ENCODE results near the gene NTN1. TPM values are rescaled to one million over a fixed set of nuclear protein-coding genes. Genes with fewer than 3 reads are reported as not detected.
A peak's percentile ranks its signal among the peaks of the same experiment; 100 is the strongest.

Gene NTN1
- total RNA-seq, 2 donors from 2014 or later, result 68.8 to 79.0 TPM

DNA sequence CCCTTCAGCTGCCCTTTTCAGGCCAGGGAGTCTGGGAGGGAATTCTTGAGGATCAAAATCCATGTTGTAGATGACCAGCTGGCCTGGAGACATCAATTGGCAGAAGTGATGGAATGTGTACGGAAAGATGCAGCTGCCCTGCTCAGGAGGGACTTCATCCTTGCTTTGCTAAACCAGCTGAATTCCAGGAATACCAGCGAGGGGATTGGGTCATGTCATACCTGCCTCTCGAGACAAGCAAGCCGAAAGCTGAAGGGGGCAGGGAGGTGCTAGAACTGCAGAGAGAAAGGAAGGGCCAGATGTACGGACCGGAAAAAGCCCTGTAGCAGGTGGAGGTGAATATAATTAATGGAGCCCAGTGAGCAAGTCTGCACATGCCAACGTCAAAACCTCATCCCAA, 25.6 kb upstream of the NTN1 start:
- ATAC-seq (ENCODE audit: insufficient number of reproducible peaks, low FRiP score, low read depth) (no peak), DNase-seq (ENCODE audit: low spot score) (no peak)
- Histone ChIP-seq H3K9me3 (no peaks in the 10 kb centered on the region), H3K4me1 (ENCODE audit: control insufficient read depth in 1 of 2, low read depth in 2 of 2) (no peaks in the 10 kb centered on the region), H3K27me3 (replicated peaks; ENCODE audit: insufficient read depth) (no peaks in the 10 kb centered on the region), H3K27ac (no peak overlapping the region), H3K36me3 (no peaks in the 10 kb centered on the region), H3K4me3 (no peak overlapping the region)
- TF ChIP-seq, protein P1, sequence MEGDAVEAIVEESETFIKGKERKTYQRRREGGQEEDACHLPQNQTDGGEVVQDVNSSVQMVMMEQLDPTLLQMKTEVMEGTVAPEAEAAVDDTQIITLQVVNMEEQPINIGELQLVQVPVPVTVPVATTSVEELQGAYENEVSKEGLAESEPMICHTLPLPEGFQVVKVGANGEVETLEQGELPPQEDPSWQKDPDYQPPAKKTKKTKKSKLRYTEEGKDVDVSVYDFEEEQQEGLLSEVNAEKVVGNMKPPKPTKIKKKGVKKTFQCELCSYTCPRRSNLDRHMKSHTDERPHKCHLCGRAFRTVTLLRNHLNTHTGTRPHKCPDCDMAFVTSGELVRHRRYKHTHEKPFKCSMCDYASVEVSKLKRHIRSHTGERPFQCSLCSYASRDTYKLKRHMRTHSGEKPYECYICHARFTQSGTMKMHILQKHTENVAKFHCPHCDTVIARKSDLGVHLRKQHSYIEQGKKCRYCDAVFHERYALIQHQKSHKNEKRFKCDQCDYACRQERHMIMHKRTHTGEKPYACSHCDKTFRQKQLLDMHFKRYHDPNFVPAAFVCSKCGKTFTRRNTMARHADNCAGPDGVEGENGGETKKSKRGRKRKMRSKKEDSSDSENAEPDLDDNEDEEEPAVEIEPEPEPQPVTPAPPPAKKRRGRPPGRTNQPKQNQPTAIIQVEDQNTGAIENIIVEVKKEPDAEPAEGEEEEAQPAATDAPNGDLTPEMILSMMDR (IDR thresholded peaks at IDR 0.05), result no peak

DNA sequence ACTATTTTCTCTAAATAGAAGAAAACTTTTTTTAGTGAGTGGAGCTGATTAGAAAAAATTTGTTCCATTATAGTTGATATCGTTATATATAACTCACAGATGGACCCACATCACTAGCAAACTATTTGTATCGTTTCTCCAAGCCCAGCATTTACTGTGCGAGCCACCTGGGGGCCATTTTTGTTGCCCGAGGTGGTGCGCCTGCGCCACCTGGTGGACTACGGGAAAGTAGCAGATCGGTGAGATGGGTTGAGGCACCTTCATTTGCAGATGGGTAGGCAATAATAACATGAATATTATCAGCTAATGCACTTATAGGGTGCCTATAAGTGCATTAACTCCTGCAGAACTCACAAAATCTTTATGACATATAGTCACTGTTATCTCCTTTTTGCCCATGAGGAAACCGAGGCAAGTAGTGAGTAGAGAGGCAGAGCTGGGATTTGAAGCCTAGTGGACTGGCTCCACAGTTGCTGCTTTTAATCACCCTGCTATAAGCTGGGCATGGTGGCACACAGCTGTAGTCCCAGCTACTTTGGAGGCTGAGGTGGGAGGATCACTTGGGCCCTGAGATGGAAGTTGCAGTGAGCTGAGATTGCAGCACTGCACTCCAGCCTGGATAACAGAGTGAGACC, 23.2 kb upstream of the NTN1 start:
- no peak for ATAC-seq (ENCODE audit: insufficient number of reproducible peaks, low FRiP score, low read depth)
- no peak overlapping the region for H3K4me3 ChIP-seq
- TF ChIP-seq, protein P1 (IDR thresholded peaks at IDR 0.05), result peak; percentile 78

GRCh38 chr17:9001559-9001958, 19.8 kb upstream of the NTN1 start:
- H3K9me3 ChIP-seq, result no peaks in the 10 kb centered on the region
- ATAC-seq (ENCODE audit: insufficient number of reproducible peaks, low FRiP score, low read depth) (no peak), DNase-seq (ENCODE audit: low spot score) (no peak)
- no peaks in the 10 kb centered on the region for H3K36me3 ChIP-seq
- H3K4me1 ChIP-seq (ENCODE audit: control insufficient read depth in 1 of 2, low read depth in 2 of 2), result peaks cover 0 to 16% of the 10 kb centered on the region in 2 donors
- no peak overlapping the region for H3K27ac ChIP-seq
- no peak overlapping the region for H3K4me3 ChIP-seq
- TF ChIP-seq, protein P1 (IDR thresholded peaks at IDR 0.05), result no peak
- no peaks in the 10 kb centered on the region for H3K27me3 ChIP-seq (replicated peaks; ENCODE audit: insufficient read depth)

More for the DNA sequence above, 23.2 kb upstream of the NTN1 start:
- no peak overlapping the region for H3K27ac ChIP-seq
- no peaks in the 10 kb centered on the region for H3K9me3 ChIP-seq
- H3K4me1 ChIP-seq (ENCODE audit: control insufficient read depth in 1 of 2, low read depth in 2 of 2), result peaks cover 0 to 6% of the 10 kb centered on the region in 2 donors
- DNase-seq (ENCODE audit: low spot score), result no peak
- no peaks in the 10 kb centered on the region for H3K36me3 ChIP-seq
- H3K27me3 ChIP-seq (replicated peaks; ENCODE audit: insufficient read depth), result no peaks in the 10 kb centered on the region

GRCh38 chr17:9002227-9002605, 19.1 kb upstream of the NTN1 start:
- Histone ChIP-seq H3K4me1 (ENCODE audit: control insufficient read depth in 1 of 2, low read depth in 2 of 2) (peaks cover 0 to 16% of the 10 kb centered on the region in 2 donors), H3K27me3 (replicated peaks; ENCODE audit: insufficient read depth) (no peaks in the 10 kb centered on the region), H3K36me3 (no peaks in the 10 kb centered on the region), H3K4me3 (no peak overlapping the region), H3K27ac (no peak overlapping the region), H3K9me3 (no peaks in the 10 kb centered on the region)
- ATAC-seq (ENCODE audit: insufficient number of reproducible peaks, low FRiP score, low read depth) (no peak), DNase-seq (ENCODE audit: low spot score) (no peak)
- TF ChIP-seq, protein P1 (IDR thresholded peaks at IDR 0.05), result no peak

DNA sequence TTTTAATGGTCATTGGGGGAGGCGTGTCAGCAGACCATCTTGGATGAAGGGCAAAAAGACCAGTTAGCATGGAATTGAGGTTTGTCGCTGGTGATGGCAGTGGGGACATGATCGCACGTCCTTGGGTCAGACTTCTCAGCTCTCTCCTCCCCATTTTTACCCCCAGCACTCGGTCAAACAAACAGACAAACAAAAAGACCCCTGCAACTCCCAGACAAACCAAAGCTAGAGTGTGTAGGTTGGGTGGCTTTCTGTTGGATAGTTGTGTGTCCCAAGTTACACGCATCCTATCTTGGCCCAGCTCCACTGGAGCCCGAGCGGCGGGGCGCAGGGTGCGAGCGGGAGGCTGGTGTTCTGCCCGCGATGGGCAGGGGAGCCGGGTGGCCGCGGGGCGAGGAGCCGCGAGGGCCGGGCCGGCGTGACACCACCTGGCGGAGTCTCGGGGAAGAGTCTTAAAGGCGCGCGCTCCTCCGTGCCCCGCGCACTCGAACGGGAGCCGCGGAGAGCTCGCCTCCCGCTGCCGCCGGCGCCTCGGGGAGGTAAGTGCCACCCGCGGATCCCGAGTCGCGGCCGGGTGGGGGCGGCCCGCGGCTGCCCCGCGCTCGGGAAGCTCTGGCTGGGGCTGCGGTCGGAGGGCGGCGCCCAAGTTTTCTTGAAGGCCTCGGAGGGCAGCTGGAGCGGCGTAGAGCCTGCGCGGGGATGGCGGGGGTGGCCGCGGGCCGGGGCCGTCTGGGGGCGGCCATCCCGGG, 18.5 kb upstream of the NTN1 start:
- DNase-seq (ENCODE audit: low spot score), result no peak
- Histone ChIP-seq H3K27ac (peak overlapping the region in 1 of 2 donors; percentile 17), H3K9me3 (no peaks in the 10 kb centered on the region), H3K4me1 (ENCODE audit: control insufficient read depth in 1 of 2, low read depth in 2 of 2) (peaks cover 0 to 16% of the 10 kb centered on the region in 2 donors), H3K27me3 (replicated peaks; ENCODE audit: insufficient read depth) (no peaks in the 10 kb centered on the region), H3K4me3 (peak overlapping the region; percentile 82), H3K36me3 (no peaks in the 10 kb centered on the region)
- ATAC-seq (ENCODE audit: insufficient number of reproducible peaks, low FRiP score, low read depth), result no peak
- TF ChIP-seq, protein P1 (IDR thresholded peaks at IDR 0.05), result peak; percentile 45
